ENCODE results near the gene MFNG.

MFNG gene

GRCh38 chr22:37492428-37493344 lies 6.5 kb upstream of the MFNG start:
- peak in 1 of 2 experiments; percentile 16 for DNase-seq

- DNase-seq, result no peak
Measured at GRCh38 chr22:37491559-37492427, 5.6 kb upstream of the MFNG start.

- no peak for DNase-seq
Measured at GRCh38 chr22:37491106-37491505, 4.9 kb upstream of the MFNG start.

- no peak for DNase-seq
Measured at GRCh38 chr22:37489983-37490382, 3.8 kb upstream of the MFNG start.

GRCh38 chr22:37488337-37489135 lies 2.4 kb upstream of the MFNG start:
- DNase-seq, result peak in 1 of 2 experiments; percentile 36

- DNase-seq, result peak in 1 of 2 experiments; percentile 21
Measured at GRCh38 chr22:37487571-37487970, 1.4 kb upstream of the MFNG start.

GRCh38 chr22:37487129-37487528 lies 945 bp upstream of the MFNG start:
- no peak for DNase-seq

- DNase-seq, result no peak
Measured at GRCh38 chr22:37485395-37486223, 575 bp downstream of the MFNG start.

- DNase-seq, result peak; percentile 35 to 37
Measured at GRCh38 chr22:37484480-37485394, 1.4 kb downstream of the MFNG start.

GRCh38 chr22:37483050-37483449 lies 3.1 kb downstream of the MFNG start:
- no peak for DNase-seq

- no peak for DNase-seq
Measured at GRCh38 chr22:37482244-37482643, 3.9 kb downstream of the MFNG start.

GRCh38 chr22:37481347-37481907 lies 4.8 kb downstream of the MFNG start:
- no peak for DNase-seq

GRCh38 chr22:37480387-37481346 lies 5.5 kb downstream of the MFNG start:
- no peak for DNase-seq

- DNase-seq, result no peak
Measured at GRCh38 chr22:37479196-37479595, 7.0 kb downstream of the MFNG start.

GRCh38 chr22:37476389-37477329 lies 9.5 kb downstream of the MFNG start:
- DNase-seq, result no peak

GRCh38 chr22:37474447-37475090 lies 11.6 kb downstream of the MFNG start:
- no peak for DNase-seq

- no peak for DNase-seq
Measured at GRCh38 chr22:37473437-37473946, 12.7 kb downstream of the MFNG start.

All from SHP77 (cell line).